Endothelial cell of umbilical vein (primary cell): ENCODE measurements around the gene CORO7. TPM values are rescaled to one million over a fixed set of nuclear protein-coding genes. Genes with fewer than 3 reads are reported as not detected.

Source experiments
- BruUV-seq: library from RNA; stranded (reverse); fragments of 400-500 nt; replicated peaks from 2 replicates; lab custom pipeline; 2021; lab: Mats Ljungman, UMichigan
- CTCF ChIA-PET: fragments of 300-600, 350-600 bp; sonication (Branson Sonifier 250); formaldehyde crosslinking; loops from one replicate; lab custom pipeline; 2021; ENCODE audit warnings: antibody characterized with exemption, inconsistent platforms; lab: Charles Lee
- POLR2A ChIA-PET: fragments of 300-600, 350-600 bp; sonication (Branson Sonifier 250); formaldehyde crosslinking; loops from one replicate; lab custom pipeline; 2021; ENCODE audit warnings: antibody characterized with exemption, inconsistent platforms; lab: Charles Lee
- DNase-seq: peaks from one replicate; pipeline ENCODE4 v3.0.0-alpha.2; 2011; ENCODE audit warnings: low read depth, low spot score
- FAIRE-seq: peaks from 2 replicates; lab custom pipeline; 2011; peaks lifted over from hg19 to GRCh38; lab: Jason Lieb, UNC
- H2AFZ ChIP-seq: 2 replicates; pipeline ENCODE4 v1.6.0; 2012; ENCODE audit warnings: low read depth, low read length, control low read depth, inconsistent platforms
- H3K27ac ChIP-seq: 2 replicates; pipeline ENCODE4 v1.5.1; 2011; ENCODE audit warnings: low read depth, mild to moderate bottlenecking, control low read depth, low read length, moderate library complexity; ENCODE audit not compliant: insufficient read depth
- H3K27me3 ChIP-seq, 2 experiments: 2 replicates each; pipeline versions ENCODE4 v1.6.0 to v1.6.1; 2011; ENCODE audit warnings: low read length in 2 of 2, mixed read lengths in 1 of 2; ENCODE audit not compliant: control insufficient read depth in 2 of 2, insufficient read depth in 2 of 2
- H3K36me3 ChIP-seq, 2 experiments: 2 replicates in 1 of 2; 3 replicates in 1 of 2; pipeline ENCODE4 v1.5.1; 2011; ENCODE audit warnings: low read length in 2 of 2, mild to moderate bottlenecking in 1 of 2, moderate library complexity in 1 of 2; ENCODE audit not compliant: control insufficient read depth in 2 of 2, insufficient read depth in 2 of 2; ENCODE audit errors: extremely low read depth in 1 of 2
- H3K4me1 ChIP-seq: 3 replicates; pipeline ENCODE4 v1.5.1; 2011; ENCODE audit warnings: mild to moderate bottlenecking, low read length; ENCODE audit not compliant: control insufficient read depth, insufficient read depth; ENCODE audit errors: extremely low read depth
- H3K4me2 ChIP-seq: 2 replicates; pipeline ENCODE4 v1.6.1; 2011; ENCODE audit warnings: low read length, control low read depth, mixed read lengths; ENCODE audit not compliant: insufficient read depth
- H3K4me3 ChIP-seq, 3 experiments: fragments of 200-600 bp in 1 of 3; sonication (generic), shearing (Covaris generic) in 1 of 3; replicated peaks in 1 of 3; 2 replicates each; pipeline ENCODE4 v1.5.1; 2011 to 2016; ENCODE audit warnings: control low read depth in 3 of 3, low read length in 3 of 3, mild to moderate bottlenecking in 2 of 3, inconsistent platforms in 1 of 3, low read depth in 1 of 3, moderate library complexity in 1 of 3; ENCODE audit not compliant: insufficient read depth in 1 of 3
- H3K79me2 ChIP-seq: 2 replicates; pipeline ENCODE4 v1.6.0; 2012; ENCODE audit warnings: low read length, inconsistent platforms; ENCODE audit not compliant: control insufficient read depth, insufficient read depth
- H3K9ac ChIP-seq: replicated peaks from 2 replicates; pipeline ENCODE3; 2011; ENCODE audit warnings: low read length, control low read depth; ENCODE audit not compliant: insufficient read depth; ENCODE audit errors: extremely low read depth
- H3K9me1 ChIP-seq: replicated peaks from 3 replicates; pipeline ENCODE4 v1.6.0; 2011; ENCODE audit warnings: mild to moderate bottlenecking, low read length; ENCODE audit not compliant: control insufficient read depth, insufficient read depth; ENCODE audit errors: extremely low read depth
- H3K9me3 ChIP-seq: replicated peaks from 2 replicates; pipeline ENCODE4 v1.5.1; 2012; ENCODE audit warnings: low read length, inconsistent platforms; ENCODE audit not compliant: control insufficient read depth, insufficient read depth
- H4K20me1 ChIP-seq: replicated peaks from 2 replicates; pipeline ENCODE3; 2011; ENCODE audit warnings: mild to moderate bottlenecking, low read length; ENCODE audit not compliant: control insufficient read depth, insufficient read depth; ENCODE audit errors: extremely low read depth
- dilution Hi-C: fragments of 300-500 bp; cut with MboI; formaldehyde crosslinking; loops from one replicate; pipeline ENCODE4 v1.15.0; 2019; ENCODE audit warnings: low sequenced_read_pairs; ENCODE audit not compliant: extremely low pct_ligation_motif_present
- intact Hi-C: fragments of 100-400 bp; cut with micrococcal nuclease; formaldehyde crosslinking; loops from one replicate; pipeline ENCODE4 v1.10.0; 2022
- polyA plus RNA-seq, 4 experiments: library from polyadenylated mRNA; depleted of rRNA in 3 of 4; stranded (reverse) in 3 of 4; unstranded in 1 of 4; fragments of >200 nt; gene quantifications; 2 replicates each; pipeline versions ENCODE4 v1.2.1 to v1.2.3, GENCODE V29; 2011 to 2012; ENCODE audit warnings: missing spikeins in 1 of 4
- total RNA-seq: library from RNA; stranded (reverse); gene quantifications from 2 replicates; pipeline ENCODE4 v1.2.3, GENCODE V29; 2021
- TF ChIP-seq, protein P1 (sequence below): IDR thresholded peaks from 2 replicates; pipeline ENCODE4 v1.6.1; 2011; ENCODE audit not compliant: insufficient read depth, insufficient read length
- TF ChIP-seq, protein P2 (sequence below), 2 donors: IDR thresholded peaks; 1 replicate in 1 of 2; 2 replicates in 1 of 2; pipeline ENCODE4 v1.5.1; 2011; ENCODE audit warnings: low read length in 2 of 2, mild to moderate bottlenecking in 2 of 2, moderate library complexity in 2 of 2, control low read depth in 1 of 2, inconsistent platforms in 1 of 2, low read depth in 1 of 2; ENCODE audit not compliant: insufficient read depth in 1 of 2; ENCODE audit errors: extremely low read depth in 1 of 2

CORO7 gene
- total and polyA plus RNA-seq, 2 donors (not counting 3 experiments of a cell fraction or from before 2014, with no cell fraction given): 42.5 to 72.3 TPM

DNA sequence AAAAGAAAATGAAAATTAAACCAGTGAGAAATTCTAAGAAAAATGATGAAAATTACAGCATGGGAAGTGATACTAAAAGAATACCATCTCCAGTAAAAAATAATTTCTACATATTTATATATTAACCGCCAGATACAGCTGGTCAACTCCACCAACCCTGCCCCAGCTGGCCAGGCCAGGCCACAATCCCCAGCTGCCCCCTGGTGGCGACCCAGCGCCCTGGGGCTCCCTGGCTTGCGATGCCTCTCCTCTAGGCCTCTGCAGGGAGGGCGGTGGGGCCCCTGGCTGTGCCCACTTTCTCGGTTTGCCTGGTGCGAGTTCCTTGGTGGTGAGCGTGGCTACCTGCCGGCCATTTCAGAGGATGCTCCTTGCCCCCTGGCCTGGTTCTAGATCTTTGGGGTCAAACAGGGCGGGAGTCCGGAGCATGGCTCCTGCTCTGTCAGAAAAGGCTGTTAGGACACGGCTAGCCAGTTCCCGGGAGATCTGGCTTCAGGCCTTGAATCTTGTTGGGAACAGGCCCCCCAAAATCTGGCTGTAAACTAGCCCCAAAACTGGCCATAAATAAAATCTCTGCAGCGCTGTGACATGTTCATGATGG lies 86.0 kb downstream of the CORO7 start:
- Histone ChIP-seq H3K79me2 (peaks cover 17% of the 10 kb centered on the region), H3K36me3 (peaks cover 0 to 9% of the 10 kb centered on the region in 2 experiments), H3K9me3 (no peaks in the 10 kb centered on the region), H3K9me1 (no peaks in the 10 kb centered on the region), H3K4me1 (peaks cover 23% of the 10 kb centered on the region), H2AFZ (no peak overlapping the region), H3K27me3 (no peaks in the 10 kb centered on the region), H3K27ac (no peak overlapping the region), H3K4me2 (no peak overlapping the region), H4K20me1 (no peaks in the 10 kb centered on the region), H3K9ac (no peak overlapping the region), H3K4me3 (no peak overlapping the region)
- dilution Hi-C loops (no loop called here), intact Hi-C loops (loop anchor here (1.0 kb wide), 4 partner anchors 16 to 347 kb away; no protein-coding TSS in a partner anchor)
- DNase-seq: peak; percentile 58
- FAIRE-seq: peak; percentile 55
- BruUV-seq: no TSS peak
- ChIA-PET POLR2A (no interaction called here), CTCF (interaction anchor here (0.9 to 8.9 kb wide), 25 partner anchors 9 to 392 kb away, joined by 3 to 198 read pairs (median 8); partner anchors contain the start of genes GLIS2, PAM16 and TFAP4)
- TF ChIP-seq, protein P1, sequence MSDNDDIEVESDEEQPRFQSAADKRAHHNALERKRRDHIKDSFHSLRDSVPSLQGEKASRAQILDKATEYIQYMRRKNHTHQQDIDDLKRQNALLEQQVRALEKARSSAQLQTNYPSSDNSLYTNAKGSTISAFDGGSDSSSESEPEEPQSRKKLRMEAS: no peak
- TF ChIP-seq, protein P2, sequence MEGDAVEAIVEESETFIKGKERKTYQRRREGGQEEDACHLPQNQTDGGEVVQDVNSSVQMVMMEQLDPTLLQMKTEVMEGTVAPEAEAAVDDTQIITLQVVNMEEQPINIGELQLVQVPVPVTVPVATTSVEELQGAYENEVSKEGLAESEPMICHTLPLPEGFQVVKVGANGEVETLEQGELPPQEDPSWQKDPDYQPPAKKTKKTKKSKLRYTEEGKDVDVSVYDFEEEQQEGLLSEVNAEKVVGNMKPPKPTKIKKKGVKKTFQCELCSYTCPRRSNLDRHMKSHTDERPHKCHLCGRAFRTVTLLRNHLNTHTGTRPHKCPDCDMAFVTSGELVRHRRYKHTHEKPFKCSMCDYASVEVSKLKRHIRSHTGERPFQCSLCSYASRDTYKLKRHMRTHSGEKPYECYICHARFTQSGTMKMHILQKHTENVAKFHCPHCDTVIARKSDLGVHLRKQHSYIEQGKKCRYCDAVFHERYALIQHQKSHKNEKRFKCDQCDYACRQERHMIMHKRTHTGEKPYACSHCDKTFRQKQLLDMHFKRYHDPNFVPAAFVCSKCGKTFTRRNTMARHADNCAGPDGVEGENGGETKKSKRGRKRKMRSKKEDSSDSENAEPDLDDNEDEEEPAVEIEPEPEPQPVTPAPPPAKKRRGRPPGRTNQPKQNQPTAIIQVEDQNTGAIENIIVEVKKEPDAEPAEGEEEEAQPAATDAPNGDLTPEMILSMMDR (IDR thresholded peaks at IDR 0.05; ENCODE audit: extremely low read depth in 1 of 2, insufficient read depth in 1 of 2, low read depth in 1 of 2, low read length in 2 of 2): peak; percentile 97 to 99
